CD4-positive, alpha-beta T cell treated with Interleukin-1 beta for 1 hour (primary cell): ENCODE results near the gene SLC44A4.
"Not testable (repeated sequence)": the region's sequence is repeated elsewhere in the genome, so short reads cannot be mapped to it uniquely, and the experiment has no call there.

Experiments used
- DNase-seq, 2 donors: peaks; one replicate each; pipeline ENCODE4 v3.0.0-alpha.2; 2020 to 2022

Gene SLC44A4

GRCh38 chr6:31878222-31878621 is 575 bp downstream of the SLC44A4 start:
- no peak for DNase-seq

- DNase-seq, result no peak
Measured at GRCh38 chr6:31877651-31878161, 1.1 kb downstream of the SLC44A4 start.

GRCh38 chr6:31877125-31877650 is 1.6 kb downstream of the SLC44A4 start:
- no peak for DNase-seq

- no peak for DNase-seq
Measured at GRCh38 chr6:31876357-31876756, 2.4 kb downstream of the SLC44A4 start.

GRCh38 chr6:31875877-31876276 is 2.9 kb downstream of the SLC44A4 start:
- no peak for DNase-seq

- DNase-seq, result no peak
Measured at GRCh38 chr6:31874836-31875572, 3.8 kb downstream of the SLC44A4 start.

GRCh38 chr6:31874084-31874670 is 4.6 kb downstream of the SLC44A4 start:
- no peak for DNase-seq

- no peak for DNase-seq
Measured at GRCh38 chr6:31871046-31871659, 7.6 kb downstream of the SLC44A4 start.

- no peak for DNase-seq
Measured at GRCh38 chr6:31870385-31870921, 8.3 kb downstream of the SLC44A4 start.

- no peak for DNase-seq
Measured at GRCh38 chr6:31869343-31869742, 9.5 kb downstream of the SLC44A4 start.

GRCh38 chr6:31868658-31868971 is 10.2 kb downstream of the SLC44A4 start:
- not testable (repeated sequence) for DNase-seq

GRCh38 chr6:31865205-31866118 is 13.3 kb downstream of the SLC44A4 start:
- DNase-seq, result no peak

GRCh38 chr6:31864818-31865204 is 14.0 kb downstream of the SLC44A4 start:
- DNase-seq, result no peak

GRCh38 chr6:31864123-31864562 is 14.7 kb downstream of the SLC44A4 start:
- not testable (repeated sequence) for DNase-seq

GRCh38 chr6:31862344-31863235 is 16.2 kb downstream of the SLC44A4 start, which contains the start of gene NEU1:
Gene NEU1 (minus strand): TSS chr6:31862821. CDS start chr6:31862776, 45 bp downstream.
- peak; percentile 100 for DNase-seq

GRCh38 chr6:31861919-31862343 is 16.9 kb downstream of the SLC44A4 start:
- no peak for DNase-seq

GRCh38 chr6:31861150-31861549 is 17.6 kb downstream of the SLC44A4 start:
- no peak for DNase-seq

- DNase-seq, result no peak
Measured at GRCh38 chr6:31860349-31860748, 18.4 kb downstream of the SLC44A4 start.

GRCh38 chr6:31859923-31860322 is 18.9 kb downstream of the SLC44A4 start:
- no peak for DNase-seq

GRCh38 chr6:31858707-31859106 is 20.1 kb downstream of the SLC44A4 start:
- DNase-seq, result no peak

- not testable (repeated sequence) for DNase-seq
Measured at GRCh38 chr6:31857774-31858173, 21.0 kb downstream of the SLC44A4 start.
